Measurements from ENCODE around the gene OPN4. TPM values are rescaled to one million over a fixed set of nuclear protein-coding genes. Genes with fewer than 3 reads are reported as not detected.
"Not testable (repeated sequence)": the region's sequence is repeated elsewhere in the genome, so short reads cannot be mapped to it uniquely, and the experiment has no call there.

OPN4 gene
- total RNA-seq, 2 donors from 2014 or later: not detected

DNA sequence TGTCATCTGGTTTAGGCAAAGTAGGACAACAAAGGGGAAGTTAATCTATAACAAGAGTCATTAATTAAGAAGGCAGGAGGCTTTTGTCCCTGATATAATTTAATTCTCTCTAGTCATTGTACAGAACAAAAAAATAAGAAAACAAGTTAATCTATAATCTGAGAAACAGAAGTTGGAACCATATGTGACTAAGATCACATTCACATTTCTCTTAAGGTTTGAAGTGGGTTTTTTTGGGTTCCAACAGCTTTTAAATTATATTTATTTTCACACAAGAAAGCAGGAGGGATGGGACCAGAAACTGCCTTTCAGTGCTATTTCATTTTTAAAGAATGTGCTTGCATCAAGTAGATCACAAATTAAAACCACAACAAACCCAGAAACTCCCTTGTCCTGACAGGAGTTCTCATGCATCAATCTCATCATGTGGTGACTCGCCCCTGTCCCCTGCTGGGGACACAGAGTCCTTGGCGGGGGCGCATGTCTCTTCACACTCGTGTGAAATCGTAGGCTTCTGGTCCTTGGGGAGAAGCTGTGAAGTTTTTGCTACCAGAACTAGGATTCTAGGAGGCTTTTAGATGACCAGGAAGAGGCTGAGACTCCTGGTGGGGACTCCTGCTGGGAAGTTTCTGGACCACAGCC, 10.1 kb upstream of the OPN4 start:
- peaks cover 0 to 5% of the 10 kb centered on the region in 2 donors for H3K9me3 Mint-ChIP-seq
- no peak for DNase-seq (ENCODE audit: low spot score in 2 of 2)
- peaks cover 6 to 7% of the 10 kb centered on the region in 2 donors for H3K36me3 Mint-ChIP-seq
- peak in 1 of 2 donors; percentile 80 for ATAC-seq
- no peak overlapping the region for H3K27ac Mint-ChIP-seq

DNA sequence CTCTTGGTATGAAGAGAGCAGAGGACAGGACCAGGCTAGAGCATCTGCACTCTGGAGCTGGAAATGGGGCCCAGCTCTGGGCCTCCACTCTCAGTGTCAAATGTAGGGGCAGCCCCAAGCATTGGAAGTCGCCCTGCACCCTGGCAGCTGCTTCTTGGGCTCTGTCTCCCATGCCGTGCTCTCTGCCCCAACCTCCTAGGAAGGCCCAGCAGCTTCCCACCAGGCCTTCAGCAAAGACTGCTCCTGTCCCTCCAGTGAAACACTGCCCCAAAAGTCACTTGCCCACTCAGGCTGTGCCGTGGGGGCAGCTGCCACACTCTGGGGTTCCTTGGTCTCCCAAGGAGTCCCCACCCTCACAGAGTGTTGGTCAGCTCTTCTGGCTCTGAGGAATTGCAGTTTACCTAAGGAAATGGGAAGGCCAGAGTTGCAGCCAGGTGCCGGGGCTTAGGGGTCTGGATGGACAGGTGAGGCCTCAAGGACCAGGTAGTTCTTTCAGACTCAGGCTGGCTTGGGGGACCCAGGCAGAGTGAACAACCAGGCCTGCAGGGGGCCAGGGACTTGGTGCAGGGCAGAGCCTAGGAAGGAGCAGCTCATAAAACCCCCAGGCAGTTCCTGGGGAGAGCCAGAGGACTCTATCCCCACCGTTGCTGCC, 9.4 kb upstream of the OPN4 start:
- Mint-ChIP-seq H3K9me3 (peaks cover 0 to 5% of the 10 kb centered on the region in 2 donors), H3K36me3 (peaks cover 6 to 7% of the 10 kb centered on the region in 2 donors), H3K27ac (no peak overlapping the region)
- DNase-seq (ENCODE audit: low spot score in 2 of 2) (no peak), ATAC-seq (peak in 1 of 2 donors; percentile 30)

DNA sequence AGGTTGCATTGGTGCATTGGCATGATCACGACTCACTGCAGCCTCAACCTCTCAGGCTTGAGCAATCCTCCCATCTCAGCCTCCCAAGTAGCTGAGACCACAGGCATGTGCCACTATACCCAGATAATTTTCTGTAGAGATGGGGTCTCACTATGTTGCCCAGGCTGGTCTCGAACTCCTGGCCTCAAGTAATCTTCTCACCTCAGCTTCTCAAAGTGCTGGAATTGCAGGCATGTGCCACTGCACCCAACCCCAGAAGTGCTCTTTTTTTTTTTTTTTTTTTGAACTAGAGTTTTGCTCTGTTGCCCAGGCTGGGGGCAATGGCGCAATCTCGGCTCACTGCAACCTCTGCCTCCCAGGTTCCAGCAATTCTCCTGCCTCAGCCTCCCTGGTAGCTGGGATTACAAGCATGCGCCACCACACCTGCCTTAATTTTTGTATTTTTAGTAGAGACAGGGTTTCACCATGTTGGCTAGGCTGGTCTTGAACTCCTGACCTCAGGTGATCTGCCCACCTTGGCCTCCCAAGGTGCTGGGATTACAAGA, 8.7 kb upstream of the OPN4 start:
- H3K36me3 Mint-ChIP-seq; ATAC-seq; H3K9me3 Mint-ChIP-seq; DNase-seq (ENCODE audit: low spot score in 2 of 2); H3K27ac Mint-ChIP-seq: not testable (repeated sequence)

DNA sequence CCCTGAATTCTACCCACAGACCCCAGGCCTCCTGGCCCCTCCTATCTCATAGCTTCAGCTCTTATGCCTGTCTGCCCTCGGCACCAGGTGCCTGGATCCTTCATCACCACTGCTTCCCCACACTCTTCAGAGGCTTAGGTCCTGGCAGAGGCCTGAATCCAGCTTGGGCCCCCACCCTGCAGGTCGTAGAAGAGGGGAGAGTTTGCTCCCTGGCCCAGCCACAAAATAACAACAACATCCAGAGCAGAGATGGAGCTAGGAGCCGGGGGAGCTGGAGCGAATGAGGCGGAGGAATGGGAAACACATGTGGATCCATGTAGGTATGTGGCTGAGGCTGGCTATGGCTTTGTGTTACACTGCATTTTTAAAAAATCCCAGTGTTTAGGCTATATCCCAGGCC, 7.8 kb upstream of the OPN4 start:
- Mint-ChIP-seq H3K27ac (no peak overlapping the region), H3K36me3 (peaks cover 5% of the 10 kb centered on the region in 2 donors), H3K9me3 (peaks cover 0 to 3% of the 10 kb centered on the region in 2 donors)
- ATAC-seq (no peak), DNase-seq (ENCODE audit: low spot score in 2 of 2) (no peak)

DNA sequence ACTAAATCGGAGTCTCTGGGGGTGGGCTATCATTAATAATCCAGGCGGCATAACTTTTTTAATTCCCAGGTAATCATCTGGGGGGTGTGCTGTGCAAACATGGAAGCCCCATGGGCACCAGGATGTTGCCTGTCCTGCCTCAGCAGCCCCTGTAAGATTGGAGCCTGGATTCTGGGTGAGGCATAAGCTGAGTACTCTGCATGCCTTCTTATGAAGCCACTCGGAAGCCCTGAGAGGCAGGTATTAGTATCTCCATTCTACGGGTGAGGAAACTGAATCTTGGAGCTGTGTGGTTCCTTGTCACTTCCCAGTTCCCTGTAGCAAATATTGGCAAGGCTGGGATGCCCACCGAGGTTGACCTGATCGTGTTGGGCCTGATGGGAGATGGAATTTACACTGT, 7.4 kb upstream of the OPN4 start:
- no peak for DNase-seq (ENCODE audit: low spot score in 2 of 2)
- H3K36me3 Mint-ChIP-seq: peaks cover under 1% of the 10 kb centered on the region in 2 donors
- no peak for ATAC-seq
- no peaks in the 10 kb centered on the region for H3K9me3 Mint-ChIP-seq
- H3K27ac Mint-ChIP-seq: no peak overlapping the region

DNA sequence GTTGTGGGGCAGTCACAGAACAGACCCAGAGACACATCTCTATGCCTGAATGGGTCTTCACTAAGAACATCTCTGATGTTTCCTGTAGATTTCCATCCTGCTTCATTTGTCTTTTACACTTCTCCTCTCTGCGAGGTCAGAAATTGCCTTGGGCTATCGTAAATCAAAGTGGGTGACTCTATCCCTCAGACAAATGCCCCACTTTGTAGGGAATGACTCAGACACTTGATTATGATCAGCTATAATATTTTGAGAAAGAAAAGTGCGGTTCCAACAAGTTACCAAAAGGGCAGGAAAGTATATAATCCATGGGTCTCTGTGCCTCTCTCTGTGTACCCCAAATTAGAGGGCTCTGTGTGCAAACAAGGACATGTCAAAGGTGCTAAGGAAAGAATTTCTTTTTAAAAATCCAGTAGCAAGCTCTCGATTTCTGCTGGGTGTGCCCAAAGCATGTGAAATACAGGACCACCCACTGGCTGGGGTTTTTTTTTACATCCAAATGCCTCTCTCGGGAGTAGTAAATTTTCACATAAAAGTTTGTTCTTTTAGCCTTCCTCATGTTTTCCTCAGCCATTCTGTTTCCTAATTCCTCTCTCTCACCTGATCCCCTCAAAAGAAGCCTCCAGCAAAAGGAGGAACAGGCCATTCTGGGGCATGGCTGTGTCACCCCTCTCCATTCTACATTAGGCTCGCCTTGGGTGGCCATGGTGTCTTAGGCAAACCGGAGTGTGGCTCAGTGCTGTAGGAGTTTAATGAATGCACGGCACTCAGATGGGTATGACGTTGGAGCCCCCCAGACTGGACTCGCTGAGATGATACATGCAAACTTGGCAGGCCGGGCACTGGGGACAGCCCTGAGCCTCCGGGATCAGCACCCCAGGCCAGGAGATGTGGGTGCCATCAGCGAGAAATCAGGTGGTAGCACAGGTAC, 6.3 kb upstream of the OPN4 start:
- H3K9me3 Mint-ChIP-seq: no peaks in the 10 kb centered on the region
- H3K27ac Mint-ChIP-seq: no peak overlapping the region

DNA sequence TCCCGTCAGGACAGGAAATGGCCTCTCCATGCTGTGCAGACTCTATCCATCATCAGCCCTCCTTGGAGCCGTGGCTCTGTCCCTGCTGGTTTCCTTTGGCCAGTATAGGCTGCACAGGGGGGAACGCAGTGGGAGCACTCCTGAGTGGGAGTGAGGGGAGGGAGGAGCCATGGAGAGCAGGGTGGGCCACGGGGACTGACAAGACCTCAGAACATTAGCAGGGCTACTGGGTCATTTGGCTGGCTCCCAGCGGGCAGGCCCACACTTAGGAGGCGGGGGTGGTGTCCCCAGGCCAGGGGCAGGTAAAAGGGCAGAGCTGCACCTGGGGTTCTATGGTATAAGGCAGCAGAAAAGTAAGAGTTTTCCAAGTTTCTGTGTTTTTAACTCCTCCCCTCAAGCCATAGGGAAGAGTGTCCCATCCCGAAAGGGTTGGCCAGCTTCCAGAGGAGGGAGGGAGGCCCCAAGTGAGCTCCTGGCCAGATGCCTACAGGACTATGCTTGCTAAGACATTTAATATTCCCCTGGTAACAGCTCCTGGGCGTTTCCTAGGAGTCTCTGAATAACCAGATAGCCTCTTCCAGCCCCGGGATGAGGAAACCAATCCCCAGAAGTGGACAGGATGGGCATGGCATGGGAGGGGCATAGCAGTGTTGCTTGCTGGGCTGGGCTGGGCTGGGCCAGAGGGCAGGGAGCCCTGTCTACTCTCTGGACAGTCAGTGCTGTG, 5.5 kb upstream of the OPN4 start:
- H3K27ac Mint-ChIP-seq: no peak overlapping the region
- no peaks in the 10 kb centered on the region for H3K36me3 Mint-ChIP-seq
- ATAC-seq: no peak
- H3K9me3 Mint-ChIP-seq: no peaks in the 10 kb centered on the region
- DNase-seq (ENCODE audit: low spot score in 2 of 2): no peak

More for the DNA sequence above, 6.3 kb upstream of the OPN4 start:
- ATAC-seq (no peak), DNase-seq (ENCODE audit: low spot score in 2 of 2) (no peak)
- H3K36me3 Mint-ChIP-seq: no peaks in the 10 kb centered on the region

DNA sequence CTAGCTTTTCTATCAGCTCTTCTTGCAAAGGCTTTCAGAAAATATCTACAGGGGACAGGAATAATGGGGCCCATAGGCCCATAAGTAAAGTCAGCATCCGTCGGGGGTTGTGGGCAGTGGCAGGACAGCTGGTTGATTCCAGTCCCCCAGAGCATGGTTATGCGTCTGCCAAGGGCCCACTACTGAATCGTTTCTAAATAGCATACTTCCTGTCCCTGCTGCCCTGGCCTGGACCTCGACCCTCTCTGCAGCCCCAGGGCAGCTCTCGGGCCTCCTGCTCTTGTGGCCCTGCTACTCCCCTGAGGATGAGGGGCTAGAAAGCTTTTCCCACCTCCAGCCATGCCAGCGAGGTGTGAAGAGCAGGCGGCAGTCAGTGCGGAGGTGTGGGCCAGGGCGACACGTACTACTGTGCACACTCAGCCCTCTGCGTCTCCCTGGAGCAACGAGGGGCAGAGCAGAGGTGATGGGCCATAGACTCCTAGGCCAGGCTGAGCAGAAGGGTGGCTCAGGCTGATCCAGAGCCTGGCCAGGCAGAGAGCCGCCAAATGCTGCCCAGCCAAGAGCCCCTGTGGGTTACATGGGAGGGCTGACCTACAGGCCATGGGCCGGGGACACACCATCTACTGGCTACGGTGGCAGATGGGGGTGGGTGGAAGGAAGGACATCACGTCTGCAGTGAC, 4.7 kb upstream of the OPN4 start:
- DNase-seq (ENCODE audit: low spot score in 2 of 2): no peak
- no peak for ATAC-seq

DNA sequence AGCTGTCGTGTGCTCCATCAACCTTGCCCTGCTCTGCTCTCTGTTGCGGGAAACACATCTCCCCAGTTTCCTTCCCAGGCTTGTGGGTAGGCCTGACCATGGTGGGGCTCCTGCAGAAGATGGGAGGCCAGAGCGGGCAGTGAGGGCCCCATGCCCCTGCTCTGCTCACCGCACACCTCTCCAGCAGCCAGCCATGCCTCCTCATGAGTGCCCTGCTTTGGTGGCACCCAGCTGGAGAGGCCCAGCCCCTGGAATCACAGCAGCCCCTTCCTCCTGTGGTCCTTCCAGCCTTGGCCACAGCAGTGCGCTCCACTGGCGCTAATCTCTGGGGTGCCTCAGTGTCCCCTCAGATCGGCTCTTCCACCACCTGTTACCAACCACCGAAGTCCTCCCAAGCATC, 4.2 kb upstream of the OPN4 start:
- Mint-ChIP-seq H3K36me3 (no peaks in the 10 kb centered on the region), H3K27ac (no peak overlapping the region), H3K9me3 (no peaks in the 10 kb centered on the region)
- ATAC-seq: no peak
- DNase-seq (ENCODE audit: low spot score in 2 of 2): peak in 1 of 2 donors; percentile 39

More for the DNA sequence above, 4.7 kb upstream of the OPN4 start:
- H3K36me3 Mint-ChIP-seq: no peaks in the 10 kb centered on the region
- H3K9me3 Mint-ChIP-seq: no peaks in the 10 kb centered on the region
- no peak overlapping the region for H3K27ac Mint-ChIP-seq

DNA sequence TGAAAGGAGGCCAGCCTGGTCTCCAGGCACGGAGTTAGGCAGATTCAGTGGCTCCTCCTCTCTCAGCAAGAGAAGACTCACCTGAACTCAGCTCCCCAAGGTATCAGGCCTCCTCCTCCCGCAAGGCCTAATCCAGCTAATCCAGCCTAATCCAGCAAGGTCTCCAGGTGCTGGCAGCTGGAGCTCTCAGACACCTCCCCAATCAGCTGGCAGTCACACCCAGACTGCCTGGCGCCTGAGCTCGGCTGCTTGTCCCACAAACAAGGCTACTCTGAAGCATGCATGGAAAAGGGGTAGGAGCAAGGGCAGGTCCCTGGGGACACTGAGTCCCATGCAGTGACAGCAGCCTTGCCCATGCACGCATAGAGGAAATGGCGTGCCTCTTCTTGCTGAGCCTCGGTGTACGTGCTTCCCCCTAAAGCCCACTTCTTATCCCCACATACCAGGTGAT, 3.3 kb upstream of the OPN4 start:
- DNase-seq (ENCODE audit: low spot score in 2 of 2) (no peak), ATAC-seq (no peak)
- no peaks in the 10 kb centered on the region for H3K36me3 Mint-ChIP-seq
- no peak overlapping the region for H3K27ac Mint-ChIP-seq
- H3K9me3 Mint-ChIP-seq: no peaks in the 10 kb centered on the region

DNA sequence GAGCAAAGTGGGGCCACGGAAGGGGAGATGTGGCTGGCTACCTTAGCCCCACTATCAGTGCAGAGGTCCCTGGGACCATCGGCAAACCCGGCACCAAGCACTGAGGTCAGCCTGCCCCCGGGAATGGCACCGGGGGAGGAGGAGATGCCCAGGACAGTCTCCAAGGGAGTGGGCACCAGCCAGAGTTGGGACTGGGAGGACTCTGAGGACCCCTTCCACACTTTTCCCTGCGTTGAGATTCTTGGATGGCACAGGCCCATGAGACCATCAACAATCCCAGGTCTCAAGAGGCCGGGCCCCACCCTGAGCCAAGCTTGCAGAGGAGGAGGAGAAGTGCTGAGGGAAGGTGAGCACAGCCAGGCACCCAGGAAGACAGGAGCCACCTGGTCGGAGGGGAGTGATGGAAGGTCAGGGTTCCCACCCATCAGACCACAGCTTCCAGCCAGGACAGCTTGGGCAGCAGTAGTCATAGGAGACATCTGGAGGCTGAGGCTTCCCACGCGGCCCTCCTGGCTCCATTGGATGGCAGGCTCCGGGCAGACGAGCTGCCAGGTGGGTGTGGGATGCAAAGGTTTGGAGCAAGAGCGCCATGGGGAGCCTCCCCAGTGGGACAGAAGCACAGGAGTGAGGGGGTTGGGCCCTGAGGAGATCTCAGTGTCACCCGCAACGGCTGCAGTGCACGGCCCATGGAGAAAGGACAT, 2.6 kb upstream of the OPN4 start:
- H3K36me3 Mint-ChIP-seq: no peaks in the 10 kb centered on the region
- peak overlapping the region in 1 of 2 donors; percentile 46 for H3K27ac Mint-ChIP-seq
- ATAC-seq (no peak), DNase-seq (ENCODE audit: low spot score in 2 of 2) (peak in 1 of 2 donors; percentile 52)
- no peaks in the 10 kb centered on the region for H3K9me3 Mint-ChIP-seq

DNA sequence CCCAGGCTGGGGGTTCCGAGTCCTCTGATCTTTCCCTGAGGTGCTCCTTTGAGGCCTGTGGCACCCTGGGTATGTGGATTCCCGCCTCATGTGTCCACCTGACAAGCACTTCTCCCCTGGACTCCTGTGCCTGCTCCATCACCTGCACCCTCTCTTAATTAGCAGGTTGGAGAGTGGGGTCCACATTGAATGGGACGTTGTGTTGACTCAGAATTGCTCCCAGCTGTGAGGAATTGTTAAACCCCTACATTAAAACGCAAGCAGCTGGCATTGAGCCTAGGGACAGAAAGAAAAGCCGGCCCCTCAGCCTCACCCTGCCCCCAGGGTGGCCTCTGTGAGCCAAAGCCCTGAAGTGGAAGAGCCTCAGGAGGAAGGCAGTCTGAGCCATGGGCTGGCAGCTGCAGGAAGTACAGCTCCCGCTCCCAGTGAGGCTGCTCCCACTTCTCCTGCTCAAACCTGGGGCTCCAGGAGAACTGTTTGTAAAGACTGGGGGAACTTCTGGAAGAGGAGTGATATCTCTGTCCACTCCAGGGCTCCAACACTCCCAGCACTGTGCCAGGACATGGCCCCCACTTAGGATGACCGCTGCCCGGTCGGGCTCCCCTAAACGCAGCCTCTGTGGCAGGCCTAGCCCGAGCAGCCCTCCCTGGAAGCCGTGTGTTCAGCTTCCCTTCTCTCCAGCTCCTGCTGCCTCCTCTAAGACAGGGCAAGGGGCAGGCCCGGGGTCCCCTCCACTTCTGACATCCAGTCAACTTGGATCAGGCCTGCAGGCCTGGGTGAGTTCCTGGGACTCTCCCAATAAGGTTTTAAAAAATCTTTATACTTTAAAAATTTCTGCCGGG, 1.8 kb upstream of the OPN4 start:
- Mint-ChIP-seq H3K9me3 (no peaks in the 10 kb centered on the region), H3K27ac (no peak overlapping the region), H3K36me3 (no peaks in the 10 kb centered on the region)
- ATAC-seq: peak in 1 of 2 donors; percentile 16
- peak in 1 of 2 donors; percentile 35 for DNase-seq (ENCODE audit: low spot score in 2 of 2)

DNA sequence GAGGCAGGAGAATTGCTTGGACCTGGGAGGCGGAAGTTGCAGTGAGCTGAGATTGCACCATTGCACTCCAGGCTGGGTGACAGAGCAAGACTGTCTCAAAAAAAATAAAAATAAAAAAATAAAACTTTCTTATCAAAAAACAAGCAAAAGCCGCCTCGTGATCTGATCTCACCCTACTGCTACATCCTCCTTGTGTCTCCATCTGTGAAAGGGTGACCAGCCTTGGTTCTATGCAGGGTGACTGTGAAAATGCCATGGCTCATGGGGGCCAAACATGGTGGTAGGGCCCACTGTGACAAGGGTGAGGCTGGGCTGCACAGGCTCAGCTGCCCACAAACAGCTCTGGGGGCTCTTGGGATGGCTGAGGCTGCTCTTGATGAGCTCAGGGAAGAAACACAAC, 968 bp upstream of the OPN4 start:
- peak in 1 of 2 donors; percentile 21 for DNase-seq (ENCODE audit: low spot score in 2 of 2)
- no peaks in the 10 kb centered on the region for H3K36me3 Mint-ChIP-seq
- H3K27ac Mint-ChIP-seq: no peak overlapping the region
- no peak for ATAC-seq
- no peaks in the 10 kb centered on the region for H3K9me3 Mint-ChIP-seq

DNA sequence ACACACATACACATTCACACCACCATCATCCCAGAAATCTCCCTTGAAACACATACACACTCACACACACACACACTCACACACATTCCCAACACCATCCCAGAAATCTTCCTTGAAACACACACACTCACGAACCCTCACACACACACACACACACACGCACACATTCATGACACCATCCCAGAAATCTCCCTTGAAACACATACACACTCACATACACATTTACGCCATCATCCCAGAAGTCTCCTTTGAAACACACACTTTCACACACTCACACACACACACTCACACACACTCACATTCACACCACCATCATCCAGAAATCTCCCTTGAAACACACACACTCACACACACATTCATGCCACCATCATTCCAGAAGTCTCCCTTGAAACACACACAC, 360 bp upstream of the OPN4 start:
- Mint-ChIP-seq H3K27ac (no peak overlapping the region), H3K36me3 (no peaks in the 10 kb centered on the region), H3K9me3 (no peaks in the 10 kb centered on the region)
- ATAC-seq: no peak
- no peak for DNase-seq (ENCODE audit: low spot score in 2 of 2)

DNA sequence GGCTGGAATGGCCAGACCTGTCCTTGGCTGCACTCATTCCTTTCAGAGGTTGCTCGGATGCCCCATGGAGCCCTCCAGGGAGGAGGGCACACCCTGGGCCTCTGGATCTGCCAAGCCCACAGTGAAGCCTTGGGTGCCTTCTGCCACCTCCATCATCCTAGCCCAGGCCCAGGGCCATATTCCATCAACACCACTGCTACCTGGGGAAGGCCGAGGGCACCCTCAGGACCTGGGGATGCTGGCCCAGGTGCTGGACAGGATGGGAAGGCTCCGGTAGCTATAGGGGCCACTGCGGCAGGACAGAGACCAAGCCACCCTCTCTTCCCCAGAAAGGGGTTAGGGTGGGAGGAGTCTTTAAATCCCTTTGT, 810 bp downstream of the OPN4 start:
- DNase-seq (ENCODE audit: low spot score in 2 of 2) (peak in 1 of 2 donors; percentile 44), ATAC-seq (no peak)
- Mint-ChIP-seq H3K9me3 (no peaks in the 10 kb centered on the region), H3K36me3 (no peaks in the 10 kb centered on the region), H3K27ac (no peak overlapping the region)
